Hepatocyte (in vitro differentiated cells): ENCODE measurements around the gene CARD9. TPM values are rescaled to one million over a fixed set of nuclear protein-coding genes. Genes with fewer than 3 reads are reported as not detected.

Experiments used
- DNase-seq: peaks from one replicate; pipeline ENCODE4 v3.0.0-alpha.2; 2016; ENCODE audit warnings: low spot score
- H2AFZ ChIP-seq: fragments of 200-600 bp; sonication (generic); 2 replicates; pipeline ENCODE4 v1.6.0; 2016; ENCODE audit warnings: antibody characterized with exemption, mild to moderate bottlenecking
- H3K27ac ChIP-seq: fragments of 200-600 bp; sonication (generic); 2 replicates; pipeline ENCODE4 v1.5.1; 2016; ENCODE audit warnings: mild to moderate bottlenecking
- H3K27me3 ChIP-seq: fragments of 200-600 bp; sonication (generic); 2 replicates; pipeline ENCODE4 v1.6.1; 2016
- H3K36me3 ChIP-seq: fragments of 200-600 bp; sonication (generic); replicated peaks from 2 replicates; pipeline ENCODE4 v1.5.1; 2016; ENCODE audit warnings: low read depth; ENCODE audit not compliant: insufficient read depth
- H3K4me1 ChIP-seq: fragments of 200-600 bp; sonication (generic); 2 replicates; pipeline ENCODE4 v1.5.1; 2016; ENCODE audit warnings: mild to moderate bottlenecking, moderate library complexity; ENCODE audit not compliant: insufficient read depth
- H3K4me2 ChIP-seq: fragments of 200-600 bp; sonication (generic); 2 replicates; pipeline ENCODE4 v1.6.0; 2016
- H3K4me3 ChIP-seq: fragments of 200-600 bp; sonication (generic); 2 replicates; pipeline ENCODE4 v1.5.1; 2016; ENCODE audit warnings: mild to moderate bottlenecking
- H3K79me2 ChIP-seq: fragments of 200-600 bp; sonication (generic); 2 replicates; pipeline ENCODE4 v1.6.0; 2017; ENCODE audit warnings: mild to moderate bottlenecking
- H3K9me2 ChIP-seq: fragments of 200-600 bp; sonication (generic); replicated peaks from 2 replicates; pipeline ENCODE4 v1.6.0; 2017; ENCODE audit warnings: mild to moderate bottlenecking; ENCODE audit not compliant: insufficient read depth
- H3K9me3 ChIP-seq: fragments of 200-600 bp; sonication (generic); 2 replicates; pipeline ENCODE4 v1.5.1; 2016; ENCODE audit warnings: low read depth, mild to moderate bottlenecking
- H4K20me1 ChIP-seq: fragments of 200-600 bp; sonication (generic); 2 replicates; pipeline ENCODE4 v1.6.0; 2016; ENCODE audit warnings: mild to moderate bottlenecking; ENCODE audit not compliant: insufficient read depth, poor library complexity, severe bottlenecking
- EZH2 ChIP-seq: fragments of 200-600 bp; sonication (generic); IDR thresholded peaks from 2 replicates; pipeline ENCODE4 v1.6.1; 2016; ENCODE audit warnings: antibody characterized with exemption, mild to moderate bottlenecking, borderline replicate concordance
- EZH2phosphoT487 ChIP-seq: fragments of 200-600 bp; sonication (generic); IDR thresholded peaks from one replicate; pipeline ENCODE4 v1.6.1; 2018; ENCODE audit warnings: antibody characterized with exemption, mild to moderate bottlenecking, low read depth, moderate library complexity; ENCODE audit not compliant: unreplicated experiment, severe bottlenecking
- WGBS: methylation state at CpG from one replicate; pipeline ENCODE4 v1.1.6; 2016; ENCODE audit warnings: low lambda C conversion rate; ENCODE audit errors: missing lambda C conversion rate; 5-methylcytosine and 5-hydroxymethylcytosine counted together
- polyA plus RNA-seq: library from polyadenylated mRNA; unstranded; fragments of >200 nt; fragmentation: Nextera tagmentation; extraction: Ambion mirVana; gene quantifications from 2 replicates; pipeline ENCODE4 v1.2.1, GENCODE V29; 2016
- total RNA-seq: library from RNA; depleted of rRNA; stranded (reverse); fragments of >200 nt; gene quantifications from 2 replicates; pipeline ENCODE4 v1.2.3, GENCODE V29; 2014
- TF ChIP-seq, protein P1 (sequence below): fragments of 200-600 bp; sonication (generic); IDR thresholded peaks from 2 replicates; pipeline ENCODE4 v1.5.1; 2016; ENCODE audit warnings: antibody characterized with exemption, mild to moderate bottlenecking; ENCODE audit not compliant: poor library complexity

CARD9 gene
- total and polyA plus RNA-seq, 2 experiments from 2014 or later: 0.80 to 1.5 TPM

DNA sequence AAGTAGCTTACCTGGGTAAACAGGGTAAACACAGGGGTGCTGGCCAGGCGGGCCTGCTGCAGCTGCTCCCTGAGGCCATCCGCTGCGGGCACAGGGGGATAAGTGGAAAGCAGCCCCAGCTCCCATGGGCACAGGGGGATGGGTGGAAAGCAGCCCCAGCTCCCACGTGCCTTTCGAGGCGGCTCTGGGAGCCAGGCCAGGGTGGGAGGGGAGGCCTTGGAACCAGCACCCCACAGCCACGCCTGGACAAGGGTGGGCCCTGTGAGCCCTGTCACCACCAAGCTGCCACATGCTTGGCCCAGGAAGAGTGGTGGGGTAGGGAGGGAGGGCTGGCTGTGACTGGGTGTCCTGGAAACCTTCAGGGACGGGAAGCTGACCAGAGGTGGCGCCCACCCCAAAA is 7.8 kb upstream of the CARD9 start:
- Histone ChIP-seq H3K4me2 (no peak overlapping the region), H3K9me2 (no peaks in the 10 kb centered on the region), H3K27me3 (no peaks in the 10 kb centered on the region), H3K9me3 (no peaks in the 10 kb centered on the region), H2AFZ (no peak overlapping the region), H3K79me2 (no peaks in the 10 kb centered on the region), H3K4me3 (no peak overlapping the region), H3K27ac (no peak overlapping the region), H3K36me3 (no peaks in the 10 kb centered on the region), H4K20me1 (no peaks in the 10 kb centered on the region), H3K4me1 (no peaks in the 10 kb centered on the region)
- TF ChIP-seq EZH2 (no peak), EZH2phosphoT487 (no peak)
- TF ChIP-seq, protein P1, sequence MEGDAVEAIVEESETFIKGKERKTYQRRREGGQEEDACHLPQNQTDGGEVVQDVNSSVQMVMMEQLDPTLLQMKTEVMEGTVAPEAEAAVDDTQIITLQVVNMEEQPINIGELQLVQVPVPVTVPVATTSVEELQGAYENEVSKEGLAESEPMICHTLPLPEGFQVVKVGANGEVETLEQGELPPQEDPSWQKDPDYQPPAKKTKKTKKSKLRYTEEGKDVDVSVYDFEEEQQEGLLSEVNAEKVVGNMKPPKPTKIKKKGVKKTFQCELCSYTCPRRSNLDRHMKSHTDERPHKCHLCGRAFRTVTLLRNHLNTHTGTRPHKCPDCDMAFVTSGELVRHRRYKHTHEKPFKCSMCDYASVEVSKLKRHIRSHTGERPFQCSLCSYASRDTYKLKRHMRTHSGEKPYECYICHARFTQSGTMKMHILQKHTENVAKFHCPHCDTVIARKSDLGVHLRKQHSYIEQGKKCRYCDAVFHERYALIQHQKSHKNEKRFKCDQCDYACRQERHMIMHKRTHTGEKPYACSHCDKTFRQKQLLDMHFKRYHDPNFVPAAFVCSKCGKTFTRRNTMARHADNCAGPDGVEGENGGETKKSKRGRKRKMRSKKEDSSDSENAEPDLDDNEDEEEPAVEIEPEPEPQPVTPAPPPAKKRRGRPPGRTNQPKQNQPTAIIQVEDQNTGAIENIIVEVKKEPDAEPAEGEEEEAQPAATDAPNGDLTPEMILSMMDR: no peak
- DNase-seq: no peak
- WGBS: 92% methylated on average over 8 of the region's 9 CpGs

DNA sequence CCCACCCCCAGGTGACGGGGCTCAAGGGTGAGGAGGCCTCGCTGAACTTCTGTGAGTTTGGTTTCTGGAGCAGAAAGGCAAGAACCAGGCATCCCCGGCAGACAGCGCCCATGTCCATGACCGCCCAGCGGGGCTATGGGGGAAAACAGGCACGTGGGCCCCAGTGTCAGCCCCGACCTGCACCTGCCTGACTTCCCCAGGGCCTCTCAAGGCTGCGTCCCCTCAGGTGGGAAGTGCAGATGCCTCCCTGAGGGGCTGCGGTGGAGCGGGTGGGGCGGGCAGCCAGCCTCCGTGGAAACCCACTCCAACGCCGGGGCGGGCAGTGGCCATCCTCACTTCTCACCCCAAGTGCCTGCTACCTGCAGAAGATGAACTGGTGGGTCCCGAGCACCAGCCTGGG is 6.9 kb upstream of the CARD9 start:
- Histone ChIP-seq H3K4me2 (no peak overlapping the region), H3K27me3 (no peaks in the 10 kb centered on the region), H3K36me3 (no peaks in the 10 kb centered on the region), H3K4me3 (no peak overlapping the region), H3K79me2 (no peaks in the 10 kb centered on the region), H3K4me1 (no peaks in the 10 kb centered on the region), H4K20me1 (no peaks in the 10 kb centered on the region), H2AFZ (no peak overlapping the region), H3K27ac (no peak overlapping the region), H3K9me2 (no peaks in the 10 kb centered on the region), H3K9me3 (no peaks in the 10 kb centered on the region)
- DNase-seq: no peak
- 95% methylated on average over 16 of the region's 17 CpGs for WGBS
- TF ChIP-seq EZH2phosphoT487: no peak
- TF ChIP-seq, protein P1: no peak

DNA sequence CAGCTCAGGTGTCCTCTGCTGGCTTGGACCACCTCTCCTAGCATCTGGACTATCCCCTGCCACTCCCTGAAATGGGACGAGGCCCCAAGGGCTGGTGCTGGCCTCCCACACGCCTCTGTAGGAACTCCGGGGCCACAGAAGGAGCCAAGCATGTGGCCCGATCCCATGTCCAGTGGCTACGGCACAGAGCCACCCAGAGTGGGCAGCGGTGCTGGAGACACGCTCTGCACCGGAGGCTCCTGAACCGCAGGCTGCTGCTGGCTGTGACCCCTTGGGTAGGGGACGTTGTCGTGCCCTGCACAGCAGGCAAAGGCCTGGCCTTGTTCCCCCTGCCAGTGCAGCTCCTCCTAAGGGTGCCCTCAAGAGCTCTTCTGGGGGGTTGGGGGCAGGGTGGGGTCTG is 6.4 kb upstream of the CARD9 start:
- DNase-seq: no peak
- WGBS: 97% methylated on average over 11 of the region's 11 CpGs
- Histone ChIP-seq H3K9me3 (no peaks in the 10 kb centered on the region), H3K79me2 (no peaks in the 10 kb centered on the region), H4K20me1 (no peaks in the 10 kb centered on the region), H3K27me3 (no peaks in the 10 kb centered on the region), H3K9me2 (no peaks in the 10 kb centered on the region), H3K4me1 (no peaks in the 10 kb centered on the region), H3K36me3 (no peaks in the 10 kb centered on the region), H3K27ac (no peak overlapping the region), H2AFZ (no peak overlapping the region), H3K4me2 (no peak overlapping the region), H3K4me3 (no peak overlapping the region)
- no peak for TF ChIP-seq EZH2
- TF ChIP-seq, protein P1: no peak
- TF ChIP-seq EZH2phosphoT487: no peak

DNA sequence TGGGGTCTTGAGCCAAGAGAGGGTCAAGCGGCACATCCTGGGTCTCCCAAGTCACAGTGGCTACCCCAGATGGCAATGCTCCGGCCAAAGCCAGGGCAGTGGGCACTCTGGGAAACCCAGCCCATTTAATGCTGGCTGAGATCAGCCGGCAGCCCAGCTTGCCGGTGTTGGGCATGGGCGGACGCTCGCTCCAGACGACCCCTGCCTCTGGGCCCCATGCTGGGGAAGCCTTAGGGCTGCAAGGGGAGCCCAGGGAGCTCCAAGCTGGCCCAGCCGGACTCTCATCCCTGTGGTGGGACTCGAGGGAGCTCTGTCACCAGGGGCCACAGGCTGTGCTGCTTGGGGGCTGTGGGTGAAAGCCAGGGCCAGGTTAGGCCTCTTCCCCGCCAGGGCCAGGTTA is 5.9 kb upstream of the CARD9 start:
- no peaks in the 10 kb centered on the region for H3K79me2 ChIP-seq
- no peak overlapping the region for H2AFZ ChIP-seq
- H3K36me3 ChIP-seq: no peaks in the 10 kb centered on the region
- TF ChIP-seq EZH2phosphoT487 (no peak), EZH2 (no peak)
- TF ChIP-seq, protein P1: no peak
- H3K4me1 ChIP-seq: no peaks in the 10 kb centered on the region
- no peak for DNase-seq
- no peaks in the 10 kb centered on the region for H4K20me1 ChIP-seq
- H3K4me2 ChIP-seq: no peak overlapping the region
- no peaks in the 10 kb centered on the region for H3K9me3 ChIP-seq
- no peaks in the 10 kb centered on the region for H3K27me3 ChIP-seq
- no peak overlapping the region for H3K4me3 ChIP-seq
- 96% methylated on average over 11 of the region's 11 CpGs for WGBS
- no peak overlapping the region for H3K27ac ChIP-seq
- H3K9me2 ChIP-seq: no peaks in the 10 kb centered on the region
